Mesendoderm (in vitro differentiated cells): ENCODE data around the gene SLC47A2.

Experiments used
- DNase-seq: peaks from one replicate; pipeline ENCODE4 v3.0.0; 2013
- H2AK5ac ChIP-seq: 2 replicates; pipeline ENCODE4 v1.6.1; 2013; ENCODE audit warnings: low read length, inconsistent platforms
- H2BK120ac ChIP-seq: 2 replicates; pipeline ENCODE4 v1.6.1; 2013; ENCODE audit warnings: low read depth, mild to moderate bottlenecking, low read length, moderate library complexity, mixed read lengths
- H2BK15ac ChIP-seq: replicated peaks from 2 replicates; pipeline ENCODE4 v1.6.1; 2013; ENCODE audit warnings: low read depth, mild to moderate bottlenecking, moderate library complexity
- H2BK5ac ChIP-seq: 2 replicates; pipeline ENCODE4 v1.6.1; 2013; ENCODE audit warnings: low read length, inconsistent platforms
- H3K18ac ChIP-seq: 2 replicates; pipeline ENCODE4 v1.6.1; 2013; ENCODE audit warnings: mild to moderate bottlenecking, low read length, mixed read lengths
- H3K23ac ChIP-seq: one replicate; pipeline ENCODE4 v1.6.1; 2013; ENCODE audit warnings: low read length
- H3K27ac ChIP-seq: 2 replicates; pipeline ENCODE4 v1.5.1; 2013; ENCODE audit warnings: low read depth, mild to moderate bottlenecking, inconsistent platforms, low read length, moderate library complexity
- H3K27me3 ChIP-seq: 2 replicates; pipeline ENCODE4 v1.6.1; 2013; ENCODE audit warnings: low read length, control low read depth, mild to moderate bottlenecking, inconsistent platforms; ENCODE audit not compliant: insufficient read depth, poor library complexity
- H3K36me3 ChIP-seq: 2 replicates; pipeline ENCODE4 v1.6.1; 2013; ENCODE audit warnings: low read length, inconsistent platforms; ENCODE audit not compliant: control insufficient read depth, insufficient read depth
- H3K4ac ChIP-seq: one replicate; pipeline ENCODE4 v1.6.1; 2013; ENCODE audit warnings: low read depth, mild to moderate bottlenecking, low read length, moderate library complexity
- H3K4me1 ChIP-seq: 2 replicates; pipeline ENCODE4 v1.6.1; 2013; ENCODE audit warnings: low read depth, low read length, inconsistent platforms; ENCODE audit not compliant: control insufficient read depth
- H3K4me2 ChIP-seq: 2 replicates; pipeline ENCODE4 v1.6.1; 2013; ENCODE audit warnings: low read length
- H3K4me3 ChIP-seq: 2 replicates; pipeline ENCODE4 v1.5.1; 2013; ENCODE audit warnings: mild to moderate bottlenecking, low read length
- H3K56ac ChIP-seq: one replicate; pipeline ENCODE4 v1.6.1; 2013; ENCODE audit warnings: low read length
- H3K79me1 ChIP-seq: 2 replicates; pipeline ENCODE4 v1.6.1; 2013; ENCODE audit warnings: low read length, inconsistent platforms
- H3K79me2 ChIP-seq: 2 replicates; pipeline ENCODE4 v1.6.1; 2013; ENCODE audit warnings: mild to moderate bottlenecking, low read length; ENCODE audit not compliant: control insufficient read depth, insufficient read depth
- H3K9ac ChIP-seq: 2 replicates; pipeline ENCODE4 v1.6.1; 2013; ENCODE audit warnings: low read length, inconsistent platforms
- H4K5ac ChIP-seq: one replicate; pipeline ENCODE4 v1.6.1; 2013; ENCODE audit warnings: low read length
- H4K8ac ChIP-seq: one replicate; pipeline ENCODE4 v1.6.1; 2013; ENCODE audit warnings: low read depth, mild to moderate bottlenecking, control low read depth, low read length, moderate library complexity
- WGBS: extraction: QIAGEN DNeasy Blood & Tissue Kit; methylation state at CpG from one replicate; pipeline ENCODE4 v1.1.7; 2013; ENCODE audit warnings: low lambda C conversion rate, missing lambda C conversion rate; ENCODE audit not compliant: insufficient coverage; ENCODE audit errors: extremely low coverage; 5-methylcytosine and 5-hydroxymethylcytosine counted together

Gene SLC47A2

GRCh38 chr17:19744922-19745757, 28.8 kb upstream of the SLC47A2 start:
- H3K27me3 ChIP-seq, result no peaks in the 10 kb centered on the region
- H3K4me2 ChIP-seq, result peak overlapping the region; percentile 58
- no CpG with 5 or more reads among the region's 50 CpGs for WGBS
- no peak overlapping the region for H4K5ac ChIP-seq
- H4K8ac ChIP-seq, result no peak overlapping the region
- H3K56ac ChIP-seq, result peak overlapping the region; percentile 87
- no peaks in the 10 kb centered on the region for H3K36me3 ChIP-seq
- no peaks in the 10 kb centered on the region for H3K79me2 ChIP-seq
- H3K9ac ChIP-seq, result peak overlapping the region; percentile 51
- DNase-seq, result peak; percentile 93
- H3K18ac ChIP-seq, result peak overlapping the region; percentile 61
- H3K27ac ChIP-seq, result no peak overlapping the region
- no peak overlapping the region for H2BK15ac ChIP-seq
- H2AK5ac ChIP-seq, result no peak overlapping the region
- no peaks in the 10 kb centered on the region for H3K79me1 ChIP-seq
- peak overlapping the region; percentile 58 for H3K4ac ChIP-seq
- H3K4me1 ChIP-seq, result no peaks in the 10 kb centered on the region
- no peak overlapping the region for H2BK5ac ChIP-seq
- no peak overlapping the region for H3K23ac ChIP-seq
- H3K4me3 ChIP-seq, result no peak overlapping the region
- H2BK120ac ChIP-seq, result no peak overlapping the region

GRCh38 chr17:19744492-19744891, 28.1 kb upstream of the SLC47A2 start:
- peak overlapping the region; percentile 58 for H3K4ac ChIP-seq
- H3K4me2 ChIP-seq, result peak overlapping the region; percentile 61
- no peaks in the 10 kb centered on the region for H3K27me3 ChIP-seq
- no peaks in the 10 kb centered on the region for H3K4me1 ChIP-seq
- H3K18ac ChIP-seq, result peak overlapping the region; percentile 61
- H3K27ac ChIP-seq, result no peak overlapping the region
- peak overlapping the region; percentile 35 for H3K4me3 ChIP-seq
- no peak overlapping the region for H2BK15ac ChIP-seq
- H4K8ac ChIP-seq, result no peak overlapping the region
- H2AK5ac ChIP-seq, result no peak overlapping the region
- H2BK120ac ChIP-seq, result no peak overlapping the region
- no peaks in the 10 kb centered on the region for H3K79me2 ChIP-seq
- no peak overlapping the region for H2BK5ac ChIP-seq
- no peak overlapping the region for H3K23ac ChIP-seq
- H4K5ac ChIP-seq, result no peak overlapping the region
- peak overlapping the region; percentile 87 for H3K56ac ChIP-seq
- peak overlapping the region; percentile 75 for H3K9ac ChIP-seq
- WGBS, result no CpG with 5 or more reads among the region's 26 CpGs
- no peaks in the 10 kb centered on the region for H3K36me3 ChIP-seq
- no peak for DNase-seq
- H3K79me1 ChIP-seq, result no peaks in the 10 kb centered on the region

- no peak overlapping the region for H3K9ac ChIP-seq
- no peak for DNase-seq
- H4K8ac ChIP-seq, result no peak overlapping the region
- no peak overlapping the region for H2BK120ac ChIP-seq
- no peak overlapping the region for H3K4ac ChIP-seq
- no peak overlapping the region for H3K27ac ChIP-seq
- H3K36me3 ChIP-seq, result no peaks in the 10 kb centered on the region
- H3K56ac ChIP-seq, result no peak overlapping the region
- no peak overlapping the region for H2BK5ac ChIP-seq
- H3K4me1 ChIP-seq, result no peaks in the 10 kb centered on the region
- H4K5ac ChIP-seq, result no peak overlapping the region
- H3K4me2 ChIP-seq, result no peak overlapping the region
- H3K23ac ChIP-seq, result no peak overlapping the region
- no peaks in the 10 kb centered on the region for H3K79me2 ChIP-seq
- no peak overlapping the region for H2BK15ac ChIP-seq
- no CpG with 5 or more reads among the region's 34 CpGs for WGBS
- H3K4me3 ChIP-seq, result no peak overlapping the region
- H2AK5ac ChIP-seq, result no peak overlapping the region
- H3K18ac ChIP-seq, result no peak overlapping the region
- no peaks in the 10 kb centered on the region for H3K27me3 ChIP-seq
- H3K79me1 ChIP-seq, result no peaks in the 10 kb centered on the region
Measured at GRCh38 chr17:19743101-19744100, 27.0 kb upstream of the SLC47A2 start.

DNA sequence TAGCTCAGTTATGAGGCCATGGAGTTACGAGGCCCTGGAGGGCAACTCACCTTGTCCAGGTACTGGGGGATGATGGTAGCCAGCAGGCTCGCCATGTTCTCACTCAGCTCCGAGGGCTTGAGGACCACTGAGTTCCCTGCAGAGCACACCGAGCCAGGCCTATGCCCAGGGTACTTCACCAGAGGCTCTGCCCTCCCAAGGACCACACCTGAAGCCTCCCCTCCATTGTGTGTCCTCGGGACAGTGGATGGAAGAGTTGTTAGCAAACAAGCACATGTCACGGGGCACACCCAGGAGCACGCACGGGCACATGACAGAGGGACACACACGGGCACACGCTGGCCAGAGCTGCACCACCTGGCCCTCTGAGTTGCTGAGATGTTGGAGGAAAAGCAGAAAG, 26.1 kb upstream of the SLC47A2 start:
- H3K79me2 ChIP-seq, result no peaks in the 10 kb centered on the region
- no peak overlapping the region for H3K4ac ChIP-seq
- H2BK120ac ChIP-seq, result no peak overlapping the region
- H3K4me3 ChIP-seq, result no peak overlapping the region
- H3K4me2 ChIP-seq, result no peak overlapping the region
- H3K23ac ChIP-seq, result no peak overlapping the region
- H2BK5ac ChIP-seq, result no peak overlapping the region
- no peaks in the 10 kb centered on the region for H3K79me1 ChIP-seq
- no peak overlapping the region for H2BK15ac ChIP-seq
- no peaks in the 10 kb centered on the region for H3K36me3 ChIP-seq
- no peak overlapping the region for H4K5ac ChIP-seq
- DNase-seq, result no peak
- no CpG with 5 or more reads among the region's 10 CpGs for WGBS
- no peak overlapping the region for H3K18ac ChIP-seq
- H3K27me3 ChIP-seq, result no peaks in the 10 kb centered on the region
- H3K56ac ChIP-seq, result no peak overlapping the region
- H3K4me1 ChIP-seq, result no peaks in the 10 kb centered on the region
- H2AK5ac ChIP-seq, result no peak overlapping the region
- H4K8ac ChIP-seq, result no peak overlapping the region
- H3K9ac ChIP-seq, result no peak overlapping the region
- H3K27ac ChIP-seq, result no peak overlapping the region

DNA sequence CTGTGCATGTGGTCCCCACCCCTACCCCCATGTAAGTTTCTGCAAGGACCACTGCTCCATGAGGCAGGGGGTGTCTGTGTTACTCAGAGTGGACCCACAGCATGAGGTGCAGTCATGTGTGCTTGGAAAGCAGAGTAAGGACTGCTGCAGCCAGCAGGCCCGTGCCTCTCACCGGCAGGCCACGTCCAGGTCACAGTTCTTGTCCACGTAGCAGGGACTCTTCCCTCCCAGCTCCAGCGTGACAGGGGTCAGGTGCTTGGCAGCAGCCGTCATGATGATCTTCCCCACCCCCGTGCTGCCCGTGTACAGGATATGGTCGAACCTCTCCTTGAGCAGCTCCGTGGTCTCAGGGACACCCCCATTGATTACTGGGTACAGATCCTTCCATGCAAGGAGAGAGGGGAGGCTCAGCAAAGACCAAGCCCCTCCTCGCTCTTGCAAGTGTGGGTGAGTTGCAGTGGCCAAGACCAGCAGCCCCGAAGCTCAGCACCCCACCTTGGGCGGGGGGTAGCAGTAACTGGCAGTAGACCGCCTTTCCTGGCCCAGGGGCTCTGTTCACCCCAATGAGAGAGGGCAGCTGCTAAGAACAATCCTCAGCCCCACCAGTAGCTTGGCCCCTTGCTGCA, 25.6 kb upstream of the SLC47A2 start:
- no peak overlapping the region for H2BK5ac ChIP-seq

More for the DNA sequence above, 25.6 kb upstream of the SLC47A2 start:
- Histone ChIP-seq H3K79me1 (no peaks in the 10 kb centered on the region), H3K23ac (no peak overlapping the region), H3K36me3 (no peaks in the 10 kb centered on the region), H3K56ac (no peak overlapping the region), H2BK120ac (no peak overlapping the region), H3K4me1 (no peaks in the 10 kb centered on the region), H4K5ac (no peak overlapping the region), H3K27me3 (no peaks in the 10 kb centered on the region), H3K27ac (no peak overlapping the region), H3K4ac (no peak overlapping the region), H2BK15ac (no peak overlapping the region), H2AK5ac (no peak overlapping the region), H4K8ac (no peak overlapping the region), H3K18ac (no peak overlapping the region), H3K4me2 (no peak overlapping the region), H3K9ac (no peak overlapping the region), H3K79me2 (no peaks in the 10 kb centered on the region), H3K4me3 (no peak overlapping the region)
- no peak for DNase-seq
- no CpG with 5 or more reads among the region's 14 CpGs for WGBS
